ENCODE results near the gene RAB3D. TPM values are rescaled to one million over a fixed set of nuclear protein-coding genes. Genes with fewer than 3 reads are reported as not detected.

The RAB3D gene
- total RNA-seq, 3 donors from 2014 or later = 17.9 to 23.7 (median 22.6) TPM

GRCh38 chr19:11374433-11375142 lies 35.1 kb upstream of the RAB3D start, which contains the start of gene SWSAP1:
SWSAP1 (plus strand) TSS chr19:11374666; CDS start chr19:11374681, 15 bp downstream.
- Histone ChIP-seq H3K27me3 (no peaks in the 10 kb centered on the region), H3K4me1 (peaks cover 0 to 6% of the 10 kb centered on the region in 2 donors), H3K36me3 (no peaks in the 10 kb centered on the region), H3K4me3 (peak within 1 kb of the TSS; percentile 60 to 64 (median 63)), H3K9me3 (no peaks in the 10 kb centered on the region), H3K27ac (peak within 1 kb of the TSS; percentile 91 to 97)
- intact Hi-C loops (cut with DNase I; ENCODE audit: low total_unique reads) = no loop called here
- TF ChIP-seq POLR2A (IDR thresholded peaks at IDR 0.05) (peak; percentile 36), POLR2AphosphoS5 (IDR thresholded peaks at IDR 0.05) (peak in 2 of 3 donors; percentile 87 to 90), CTCF (IDR thresholded peaks at IDR 0.05) (no peak)
- DNase-seq (ENCODE audit: low spot score in 2 of 2) = peak; percentile 98 to 100

DNA sequence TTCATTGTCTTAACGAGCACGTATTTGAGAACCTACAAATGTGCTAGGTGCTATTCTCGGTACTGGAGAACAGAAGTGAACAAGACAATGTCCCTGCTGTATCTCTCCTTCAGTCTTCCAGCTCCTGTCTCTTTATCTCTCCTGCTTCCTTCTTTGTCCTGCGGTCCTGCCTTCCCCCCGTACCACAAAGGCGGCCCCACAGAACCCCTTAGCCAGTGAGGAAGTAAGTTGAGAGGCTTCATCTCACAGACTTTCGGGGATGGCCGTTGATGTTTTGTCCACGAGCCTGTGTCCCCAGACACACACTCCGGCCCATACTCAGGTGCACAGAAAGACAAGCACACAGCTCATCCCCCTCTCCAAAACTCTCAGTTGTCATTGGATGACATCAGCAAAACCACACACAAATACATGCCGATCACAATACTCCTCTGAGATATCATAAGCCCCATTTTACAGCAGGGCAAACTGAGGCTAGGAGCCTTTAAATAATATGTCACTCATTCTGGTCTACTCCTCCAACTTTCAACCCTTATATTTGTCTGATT lies 34.5 kb upstream of the RAB3D start:
- no peak for TF ChIP-seq POLR2AphosphoS5 (IDR thresholded peaks at IDR 0.05)
- no peak for TF ChIP-seq CTCF (IDR thresholded peaks at IDR 0.05)
- TF ChIP-seq POLR2A (IDR thresholded peaks at IDR 0.05) = no peak
- H3K36me3 ChIP-seq = no peaks in the 10 kb centered on the region
- H3K4me3 ChIP-seq = peak overlapping the region; percentile 60 to 64 (median 63)
- H3K27ac ChIP-seq = peak overlapping the region; percentile 91 to 97
- H3K9me3 ChIP-seq = no peaks in the 10 kb centered on the region
- H3K27me3 ChIP-seq = no peaks in the 10 kb centered on the region
- H3K4me1 ChIP-seq = peaks cover 0 to 6% of the 10 kb centered on the region in 2 donors
- intact Hi-C loops (cut with DNase I; ENCODE audit: low total_unique reads) = no loop called here
- DNase-seq (ENCODE audit: low spot score in 2 of 2) = no peak

DNA sequence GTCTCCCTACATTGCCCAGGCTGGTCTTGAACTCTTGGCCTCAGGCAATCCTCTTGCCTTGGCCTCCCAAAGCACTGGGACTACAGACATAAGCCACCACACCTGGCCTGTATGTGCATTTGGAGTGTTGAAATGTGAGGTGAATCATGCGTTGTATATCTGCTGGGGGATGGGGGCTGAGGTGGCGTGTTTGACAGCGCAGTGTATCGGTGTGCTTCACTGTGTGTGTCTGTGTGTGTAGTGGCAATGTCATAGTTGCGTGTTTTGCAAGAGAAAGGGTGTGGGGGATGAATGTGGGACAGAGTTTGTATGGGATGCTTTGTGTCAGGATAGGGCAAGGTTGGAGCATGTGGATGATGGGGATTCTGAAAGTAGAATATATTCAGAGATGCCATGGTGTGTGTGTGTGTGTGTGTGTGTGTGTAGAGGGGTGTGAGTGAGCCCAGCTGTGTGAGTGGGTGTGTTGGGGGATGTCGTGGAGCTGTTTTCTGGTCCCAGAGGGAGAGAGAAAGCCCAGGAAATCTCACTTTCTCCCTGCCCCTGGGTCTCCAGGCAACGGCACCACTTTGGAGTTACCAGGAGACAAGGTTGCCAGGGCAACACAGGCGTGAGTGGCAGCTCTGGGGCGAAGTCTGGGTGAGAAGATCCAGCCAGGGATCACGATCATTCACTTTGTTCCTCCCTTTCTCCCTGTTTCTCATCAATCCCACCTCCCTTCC lies 33.9 kb upstream of the RAB3D start:
- H3K4me1 ChIP-seq = peaks cover 0 to 6% of the 10 kb centered on the region in 2 donors
- no peaks in the 10 kb centered on the region for H3K9me3 ChIP-seq
- no peak overlapping the region for H3K4me3 ChIP-seq
- H3K36me3 ChIP-seq = no peaks in the 10 kb centered on the region
- no peaks in the 10 kb centered on the region for H3K27me3 ChIP-seq
- no peak overlapping the region for H3K27ac ChIP-seq
- no peak for DNase-seq (ENCODE audit: low spot score in 2 of 2)
- TF ChIP-seq CTCF (IDR thresholded peaks at IDR 0.05) (no peak), POLR2AphosphoS5 (IDR thresholded peaks at IDR 0.05) (no peak), POLR2A (IDR thresholded peaks at IDR 0.05) (no peak)
- intact Hi-C loops (cut with DNase I; ENCODE audit: low total_unique reads) = no loop called here

GRCh38 chr19:11370744-11371143 lies 31.3 kb upstream of the RAB3D start:
- Histone ChIP-seq H3K27me3 (no peaks in the 10 kb centered on the region), H3K36me3 (no peaks in the 10 kb centered on the region), H3K4me1 (peaks cover 0 to 3% of the 10 kb centered on the region in 2 donors), H3K4me3 (no peak overlapping the region), H3K27ac (no peak overlapping the region), H3K9me3 (no peaks in the 10 kb centered on the region)
- DNase-seq (ENCODE audit: low spot score in 2 of 2) = no peak
- intact Hi-C loops (cut with DNase I; ENCODE audit: low total_unique reads) = no loop called here
- no peak for TF ChIP-seq POLR2A (IDR thresholded peaks at IDR 0.05)
- TF ChIP-seq CTCF (IDR thresholded peaks at IDR 0.05) = no peak
- no peak for TF ChIP-seq POLR2AphosphoS5 (IDR thresholded peaks at IDR 0.05)

GRCh38 chr19:11367528-11367927 lies 28.1 kb upstream of the RAB3D start:
- intact Hi-C loops (cut with DNase I; ENCODE audit: low total_unique reads) = no loop called here
- H3K36me3 ChIP-seq = no peaks in the 10 kb centered on the region
- TF ChIP-seq CTCF (IDR thresholded peaks at IDR 0.05) (no peak), POLR2AphosphoS5 (IDR thresholded peaks at IDR 0.05) (no peak), POLR2A (IDR thresholded peaks at IDR 0.05) (no peak)

More at GRCh38 chr19:11367528-11367927, 28.1 kb upstream of the RAB3D start:
- Histone ChIP-seq H3K9me3 (no peaks in the 10 kb centered on the region), H3K27ac (no peak overlapping the region), H3K4me3 (no peak overlapping the region), H3K27me3 (no peaks in the 10 kb centered on the region), H3K4me1 (no peaks in the 10 kb centered on the region)
- no peak for DNase-seq (ENCODE audit: low spot score in 2 of 2)
